HG03469 (cell line): Measurements from ENCODE around the gene DCAF10.
A peak's percentile ranks its signal among the peaks of the same experiment; 100 is the strongest.
"Not testable (repeated sequence)": the region's sequence is repeated elsewhere in the genome, so short reads cannot be mapped to it uniquely, and the experiment has no call there.

ENCODE experiments used
- ATAC-seq: cut with Tn5 transposase; IDR thresholded peaks from one replicate; pipeline ENCODE4 v1.9.1; 2021; ENCODE audit warnings: mild to moderate bottlenecking, moderate library complexity, moderate number of reproducible peaks; ENCODE audit not compliant: unreplicated experiment

DCAF10 gene

DNA sequence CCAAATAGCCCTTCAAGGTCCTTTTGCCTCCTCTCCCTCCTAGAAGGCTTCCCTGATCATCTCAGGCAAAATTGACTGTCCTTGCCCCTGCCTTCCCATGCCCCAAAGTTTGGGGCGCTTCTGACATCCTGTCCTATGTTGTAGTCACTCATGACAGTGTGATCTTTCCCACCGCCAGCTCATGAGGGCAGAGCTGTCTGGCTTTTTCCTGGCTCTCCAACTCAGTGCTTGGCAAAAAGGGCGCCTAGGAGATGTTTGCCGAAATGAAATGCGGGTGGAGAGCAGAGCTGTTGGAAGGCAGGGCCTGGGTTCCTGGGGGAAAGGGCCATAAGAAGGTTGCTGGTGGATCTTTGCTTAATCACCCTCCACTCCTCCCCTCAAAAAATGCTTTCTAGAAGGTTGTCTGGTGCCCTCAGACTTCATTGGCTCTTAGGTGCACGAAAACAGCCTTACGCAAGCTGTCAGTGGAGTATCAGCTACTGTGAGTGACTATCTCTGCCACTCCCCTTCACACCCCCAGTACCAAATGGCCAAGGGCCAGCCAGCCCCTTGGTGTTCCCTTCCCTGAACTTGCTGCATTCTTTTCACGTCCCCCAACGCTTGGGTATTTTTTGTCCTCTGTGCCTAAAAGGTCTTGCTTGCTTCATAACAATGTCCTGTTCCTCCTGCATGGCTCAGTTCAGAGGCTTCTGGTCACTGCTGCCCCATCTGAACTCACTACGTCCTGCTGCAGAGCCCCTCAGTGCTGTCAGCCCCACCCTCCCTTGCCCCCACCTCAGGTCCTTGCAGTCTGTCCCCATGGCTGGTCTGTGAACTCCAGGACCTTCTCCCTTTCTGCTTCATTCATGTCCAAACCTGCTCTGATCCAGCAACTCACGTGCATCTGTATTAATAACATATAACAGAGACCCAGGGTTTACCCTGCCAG lies 106.0 kb downstream of the DCAF10 start:
- no peak for ATAC-seq

DNA sequence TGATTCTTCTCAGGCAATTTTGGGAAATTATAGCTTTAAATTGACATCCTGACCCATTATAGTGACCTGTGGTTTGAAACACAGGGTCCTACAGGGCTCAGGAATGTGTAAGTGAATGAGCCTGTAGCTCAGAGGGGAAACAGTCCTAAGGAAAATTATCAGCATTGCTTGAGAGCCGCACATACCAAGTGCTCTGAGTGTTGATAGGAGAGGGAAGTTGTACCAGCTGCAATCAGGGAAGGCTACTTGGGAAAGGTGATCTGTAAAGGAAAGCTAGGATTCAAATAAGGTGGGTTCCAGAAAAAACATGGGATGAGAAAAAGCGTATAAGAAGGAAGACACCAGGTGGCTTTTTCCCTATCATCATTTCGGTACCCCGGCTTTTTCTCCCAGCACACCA lies 107.7 kb downstream of the DCAF10 start:
- no peak for ATAC-seq

DNA sequence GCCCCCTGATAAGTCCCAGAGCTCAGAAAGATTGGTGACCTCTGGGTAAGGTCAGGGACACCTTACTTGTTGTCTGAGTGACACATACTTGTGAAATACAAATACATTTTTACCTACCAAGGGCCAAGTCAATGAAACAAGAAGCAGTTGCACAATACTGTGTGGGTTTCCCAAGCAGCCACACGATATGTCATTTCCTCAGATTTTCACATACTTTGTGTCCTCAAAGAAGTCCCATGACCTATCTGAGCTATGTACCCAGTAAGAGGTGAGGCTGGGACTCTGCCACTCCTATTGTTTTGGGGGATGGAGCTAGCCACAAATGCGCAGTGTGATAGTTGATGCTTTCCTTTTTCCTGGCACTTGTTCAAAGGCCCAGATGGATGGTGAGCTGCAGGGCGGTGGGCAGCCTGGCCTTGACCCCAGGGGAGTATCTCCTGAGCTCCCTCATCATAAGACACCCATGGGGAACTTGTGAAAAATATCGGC lies 108.1 kb downstream of the DCAF10 start:
- ATAC-seq: no peak

DNA sequence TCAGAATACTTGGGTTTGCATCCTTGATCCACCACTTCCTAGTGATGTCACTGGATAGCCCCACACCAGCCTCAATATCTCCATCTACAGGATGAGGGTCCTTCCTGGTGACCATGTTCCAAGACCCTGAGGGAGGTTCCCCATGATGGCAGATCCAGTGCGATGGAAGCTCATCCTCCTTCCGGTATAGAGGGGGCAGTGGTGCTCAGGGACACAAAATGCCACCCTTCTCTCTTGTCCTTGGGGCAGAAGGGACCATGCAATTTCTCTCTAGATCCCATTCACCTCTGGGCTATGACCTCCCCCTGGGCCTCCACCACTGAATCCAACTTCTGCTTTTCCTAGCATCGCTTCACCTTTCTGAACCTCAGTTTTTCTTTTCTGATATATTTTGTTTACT lies 108.7 kb downstream of the DCAF10 start:
- no peak for ATAC-seq

DNA sequence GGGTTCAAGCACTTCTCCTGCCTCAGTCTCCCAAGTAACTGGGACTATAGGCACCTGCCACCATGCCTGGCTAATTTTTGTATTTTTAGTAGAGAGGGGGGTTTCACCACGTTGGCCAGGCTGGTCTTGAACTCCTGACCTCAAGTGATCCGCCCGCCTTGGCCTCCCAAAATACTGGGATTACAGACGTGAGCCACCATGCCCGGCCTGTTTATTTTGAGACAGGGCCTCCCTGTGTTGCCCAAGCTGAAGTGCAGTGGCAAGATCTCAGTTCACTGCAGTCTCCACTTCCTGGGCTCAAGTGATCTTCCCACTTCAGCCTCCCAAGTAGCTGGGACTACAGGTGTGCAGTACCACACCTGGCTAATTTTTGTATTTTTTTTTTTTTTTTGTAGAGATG lies 109.2 kb downstream of the DCAF10 start:
- not testable (repeated sequence) for ATAC-seq

DNA sequence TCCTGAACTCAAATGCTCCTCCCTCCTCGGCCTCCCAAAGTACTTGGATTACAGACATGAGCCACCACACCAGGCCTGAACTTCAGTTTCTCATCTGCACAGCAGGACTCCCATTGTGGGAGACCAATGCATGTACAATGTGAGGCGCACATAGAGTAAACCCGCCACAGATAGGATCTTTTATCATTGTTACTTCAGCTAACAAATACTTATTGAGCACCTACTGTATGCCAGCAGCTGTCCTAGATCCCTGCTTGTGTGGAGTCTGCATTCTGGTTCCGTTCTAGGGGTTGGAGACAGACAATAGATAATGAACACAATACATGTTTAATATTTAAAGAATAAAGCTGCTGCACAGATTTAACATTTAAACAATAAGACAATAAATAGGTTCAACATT lies 109.7 kb downstream of the DCAF10 start:
- no peak for ATAC-seq

DNA sequence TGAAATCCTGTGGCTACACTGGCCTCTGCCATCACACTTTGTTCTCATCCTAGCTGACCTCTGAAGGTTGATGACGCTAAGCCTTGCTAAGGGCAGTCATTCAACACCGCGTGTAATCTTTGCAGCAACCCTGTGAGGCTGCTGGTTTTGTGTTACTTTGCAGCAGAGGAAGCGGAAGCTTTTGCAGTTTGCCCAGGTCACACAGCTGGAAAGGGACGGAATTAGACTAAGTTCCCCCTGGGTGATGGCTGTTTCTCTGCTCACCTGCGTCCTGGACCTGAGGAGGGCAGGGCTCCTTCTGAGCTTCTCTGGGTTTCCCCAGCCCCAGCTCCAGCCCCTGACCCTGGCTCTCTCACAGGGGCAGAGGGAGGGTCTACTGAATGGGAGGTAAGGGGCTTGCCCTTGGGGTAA lies 110.7 kb downstream of the DCAF10 start:
- ATAC-seq: no peak

DNA sequence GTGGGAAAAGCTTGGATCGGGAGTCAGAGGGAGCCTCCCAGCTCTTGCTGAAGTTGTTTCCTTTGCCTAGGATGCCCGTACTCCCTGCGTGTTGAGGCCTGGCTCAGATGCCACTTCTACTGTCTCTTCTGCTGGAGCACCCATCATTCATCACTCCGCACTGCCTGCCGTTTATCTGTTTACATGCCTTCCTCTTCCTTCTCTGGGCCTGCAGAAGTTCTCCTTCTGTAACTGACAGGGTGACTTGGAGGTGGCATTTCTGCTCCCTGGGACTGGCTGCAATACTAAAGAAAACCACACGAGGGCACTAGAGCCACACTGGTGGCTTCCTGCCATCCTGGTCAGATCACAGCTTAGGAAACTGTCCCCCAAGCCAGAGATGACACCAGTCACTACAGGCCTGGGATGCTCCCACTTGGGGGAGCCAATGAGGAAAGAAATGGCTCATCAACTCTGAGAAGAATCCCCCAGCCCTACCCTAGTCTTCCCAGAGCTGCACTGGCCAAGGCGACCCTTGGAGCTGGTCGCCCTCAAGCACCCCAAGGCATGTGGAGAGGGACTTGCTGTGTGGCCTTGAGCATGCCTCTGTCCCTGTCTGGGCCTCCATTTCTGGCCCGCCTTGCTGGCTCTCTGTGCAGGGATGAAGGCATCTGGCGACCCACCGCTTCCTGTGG lies 113.0 kb downstream of the DCAF10 start:
- ATAC-seq: peak; percentile 76

DNA sequence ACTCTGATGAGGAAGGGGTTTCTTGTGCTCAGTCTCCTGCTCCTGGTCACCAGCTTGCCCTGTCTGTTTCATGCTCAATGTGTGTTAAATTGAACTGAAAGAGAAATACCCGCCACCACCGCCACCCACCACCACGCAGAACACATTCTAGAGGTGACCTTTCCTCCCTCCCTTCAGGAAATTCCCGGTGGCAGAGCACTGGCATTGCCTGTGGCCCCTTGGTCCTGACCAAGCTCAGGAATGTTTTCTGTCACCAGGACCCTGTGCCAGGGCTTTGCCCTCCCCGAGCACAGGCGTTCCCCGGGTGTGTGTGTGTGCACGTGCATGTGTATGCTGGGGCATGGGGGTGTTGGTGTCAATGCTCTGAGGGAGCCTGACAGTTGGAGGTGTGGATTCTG lies 113.6 kb downstream of the DCAF10 start:
- no peak for ATAC-seq

DNA sequence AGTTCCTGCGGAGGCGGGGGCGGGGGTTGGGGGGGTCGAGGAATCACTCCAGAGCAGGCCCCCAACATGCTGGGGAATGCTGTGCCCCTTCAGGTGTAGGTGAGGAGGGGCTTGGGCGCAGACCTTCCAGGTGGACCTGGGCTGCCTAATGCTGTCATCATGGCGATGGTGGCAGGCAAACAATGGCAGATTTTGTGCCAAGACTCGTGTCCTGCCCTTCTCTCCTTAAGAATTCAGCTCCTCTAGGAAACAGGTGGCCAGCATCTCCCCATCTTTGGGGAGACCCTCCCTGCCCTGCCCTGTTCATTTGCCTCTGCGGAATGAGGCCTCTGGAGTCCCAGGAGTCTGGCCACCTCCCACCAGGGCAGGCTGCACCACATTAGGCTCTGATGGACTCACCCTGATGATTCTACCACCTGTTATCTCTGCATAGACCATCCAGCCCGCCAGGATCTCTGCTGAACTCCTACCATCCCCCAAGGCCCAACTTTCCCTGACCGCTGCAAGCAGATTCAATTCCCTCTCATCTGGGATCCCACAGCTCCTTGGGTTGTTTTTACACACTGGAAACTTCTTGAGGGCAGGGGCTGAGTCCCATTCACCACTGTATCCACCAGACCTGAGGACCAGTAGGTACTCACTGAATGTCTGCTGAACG lies 114.2 kb downstream of the DCAF10 start:
- no peak for ATAC-seq

DNA sequence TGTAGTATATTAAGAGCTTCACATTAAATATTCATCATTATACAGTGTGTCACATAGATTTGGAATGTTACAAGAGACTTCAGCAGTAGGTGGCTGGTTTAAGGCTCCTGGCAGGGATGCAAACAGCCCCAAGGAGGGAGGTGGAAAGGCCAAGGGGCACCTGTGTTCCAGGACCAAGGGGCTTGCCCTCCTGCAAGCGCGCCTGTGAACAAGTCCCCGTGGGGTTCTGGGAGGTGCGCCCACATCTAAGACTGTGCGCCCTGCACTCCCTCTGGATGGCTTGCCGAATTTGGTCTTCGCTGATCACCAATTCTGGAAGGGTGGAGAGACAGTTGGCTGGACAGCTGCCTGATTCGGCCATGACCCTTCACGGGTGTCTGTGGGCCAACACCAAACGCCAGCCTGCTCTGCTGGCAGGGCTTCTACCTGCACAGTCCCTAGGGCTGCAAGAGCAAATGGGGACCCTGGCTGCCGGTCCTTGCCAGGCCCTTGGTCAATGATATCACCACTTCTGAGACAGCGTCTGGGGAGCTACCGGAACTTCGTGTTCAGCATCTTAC lies 115.4 kb downstream of the DCAF10 start:
- no peak for ATAC-seq

DNA sequence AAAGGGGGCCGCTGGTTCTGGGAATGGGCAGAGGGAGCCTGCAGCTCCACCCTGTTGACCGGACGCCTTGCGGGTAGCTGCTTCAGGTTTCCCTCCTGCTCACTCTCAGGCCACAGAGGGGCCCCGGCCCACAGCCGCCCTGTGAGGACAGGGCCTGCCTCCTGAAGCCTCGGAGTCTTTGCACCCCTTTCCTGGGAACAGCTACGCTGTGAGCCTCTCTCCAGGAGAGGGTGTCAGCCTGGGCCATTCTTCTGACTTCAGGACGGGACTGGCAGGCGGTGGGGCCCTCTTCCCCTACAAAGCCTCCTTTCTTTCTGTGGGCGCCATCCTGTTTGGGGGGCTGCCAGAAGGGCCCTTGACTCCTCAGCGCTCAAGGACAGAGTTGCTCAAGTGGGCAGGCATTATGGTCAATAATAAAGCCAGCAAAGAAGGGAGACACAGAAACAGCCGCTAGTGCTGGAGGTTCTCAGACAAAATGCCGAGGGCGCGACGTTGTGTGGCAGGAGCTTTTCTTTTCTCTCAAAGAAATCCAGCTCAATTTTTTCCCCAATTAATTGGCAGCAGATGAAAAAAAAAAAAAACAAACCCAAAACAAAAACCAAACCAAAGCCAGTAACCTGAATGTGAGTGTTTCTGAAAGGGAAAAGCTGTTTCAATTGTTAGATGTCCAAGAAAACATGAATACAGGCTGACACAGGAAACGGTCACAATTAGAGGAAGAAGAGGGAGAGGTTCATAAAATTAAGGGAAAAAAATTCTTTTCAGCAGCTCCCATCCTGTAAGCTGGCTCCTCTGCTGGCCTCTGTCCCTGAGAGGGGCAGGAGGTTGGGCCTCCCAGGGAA lies 116.1 kb downstream of the DCAF10 start:
- no peak for ATAC-seq
